AG08395 (cell line): ENCODE results near the gene OR2V2.
"Not testable (repeated sequence)": the region's sequence is repeated elsewhere in the genome, so short reads cannot be mapped to it uniquely, and the experiment has no call there.

ENCODE experiments used
- DNase-seq: peaks from one replicate; pipeline ENCODE4 v3.0.0; 2012; ENCODE audit warnings: mixed read lengths, low spot score

OR2V2 gene

DNA sequence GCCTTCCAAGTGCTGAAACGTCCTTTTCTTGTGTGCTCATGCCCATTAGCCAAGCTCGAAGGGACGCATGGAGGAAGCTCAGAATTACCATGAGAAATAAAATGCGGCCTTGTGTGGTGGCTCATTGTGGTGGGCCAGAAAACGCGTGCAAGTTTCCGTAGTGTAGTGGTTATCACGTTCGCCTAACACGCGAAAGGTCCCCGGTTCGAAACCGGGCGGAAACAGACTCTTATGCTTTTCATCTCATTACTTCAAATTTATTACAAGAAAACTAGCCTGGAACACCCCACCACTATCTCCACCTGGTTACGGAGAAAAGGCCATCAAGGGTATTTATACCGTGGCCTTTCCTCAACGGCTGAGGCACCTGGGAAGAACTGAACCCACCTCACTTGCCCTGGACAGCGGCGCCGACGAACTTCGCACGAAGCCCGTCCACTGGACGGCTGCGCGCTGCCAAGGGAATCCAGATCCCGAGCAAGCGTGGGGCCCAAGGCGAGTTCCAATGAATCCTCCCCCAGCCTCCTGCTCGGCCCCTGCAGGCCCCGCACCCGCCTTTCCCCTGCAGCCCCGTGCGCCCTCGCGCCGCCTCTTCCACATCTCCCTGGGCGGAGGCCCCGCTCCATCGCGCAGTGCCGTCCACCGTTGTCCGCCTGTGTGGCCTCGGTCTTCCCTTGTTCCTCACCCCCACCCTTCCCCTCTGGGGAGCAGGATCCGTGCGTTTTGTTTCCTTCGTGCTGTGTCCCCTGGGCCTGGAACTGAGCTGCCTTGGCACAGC, 22.3 kb downstream of the OR2V2 start:
- peak; percentile 21 for DNase-seq

DNA sequence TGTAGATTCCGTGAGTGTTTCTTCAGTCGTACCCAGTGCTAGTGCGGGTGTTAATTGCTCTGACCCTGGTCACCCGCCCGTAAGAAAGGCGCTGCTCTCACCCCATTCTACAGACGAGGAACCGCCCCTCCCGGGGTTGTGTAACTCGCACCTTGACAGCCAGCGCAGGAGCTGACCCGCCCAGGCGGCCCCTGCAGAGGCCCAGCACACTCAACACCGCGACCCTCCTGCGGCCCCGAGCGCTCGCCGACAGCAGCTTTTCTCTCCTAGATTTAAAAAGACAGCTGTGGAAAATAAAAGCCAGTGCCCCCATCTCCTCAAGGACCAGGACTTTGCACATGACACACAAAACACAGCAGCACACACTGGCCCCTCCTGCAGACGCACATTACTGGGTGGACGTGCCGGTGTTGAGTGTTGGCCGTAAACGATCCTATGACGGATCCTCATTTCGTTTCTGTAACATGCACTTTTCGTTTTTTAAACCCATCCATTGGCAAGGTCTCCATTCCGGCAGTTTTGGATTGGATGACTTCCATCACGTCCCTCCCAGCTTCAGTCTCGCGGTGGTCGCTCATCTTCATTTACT, 22.9 kb downstream of the OR2V2 start:
- DNase-seq = no peak

DNA sequence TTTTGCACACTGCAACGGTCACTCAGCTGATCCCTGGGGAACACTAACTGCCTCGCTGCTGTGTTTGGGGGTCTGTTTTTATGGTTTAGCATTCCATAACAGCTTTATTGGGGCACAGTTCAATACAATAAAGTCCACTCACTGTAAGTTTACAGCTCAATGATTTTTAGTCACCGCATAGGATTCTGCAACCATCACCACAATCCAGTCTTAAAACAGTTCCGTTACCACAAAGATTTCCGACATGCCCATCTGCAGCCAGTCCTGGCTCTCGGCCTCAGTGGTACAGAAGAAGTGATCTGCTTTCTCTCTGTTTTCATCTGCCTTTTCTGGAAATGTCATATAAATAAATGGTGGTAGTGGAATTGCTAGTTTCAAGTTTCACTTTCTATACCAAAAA, 23.6 kb downstream of the OR2V2 start:
- DNase-seq = peak; percentile 33

DNA sequence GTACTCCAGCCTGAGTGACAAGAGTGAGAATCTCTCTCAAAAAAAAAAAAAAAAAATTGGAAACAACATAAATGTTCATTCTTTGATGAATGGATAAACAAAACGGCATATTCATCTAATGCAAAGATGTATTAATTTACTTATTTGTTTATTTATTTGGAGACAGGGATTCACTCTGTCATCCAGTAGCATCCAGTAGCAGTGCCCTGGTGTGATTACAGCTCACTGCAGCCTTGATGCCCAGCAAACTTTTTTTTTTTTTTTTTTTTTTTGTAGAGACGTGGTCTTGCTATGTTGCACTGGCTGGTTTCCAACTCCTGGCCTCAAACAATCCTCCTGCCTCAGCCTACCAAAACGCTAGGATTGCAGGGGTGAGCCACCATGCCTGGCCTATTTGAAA, 24.4 kb downstream of the OR2V2 start:
- no peak for DNase-seq

DNA sequence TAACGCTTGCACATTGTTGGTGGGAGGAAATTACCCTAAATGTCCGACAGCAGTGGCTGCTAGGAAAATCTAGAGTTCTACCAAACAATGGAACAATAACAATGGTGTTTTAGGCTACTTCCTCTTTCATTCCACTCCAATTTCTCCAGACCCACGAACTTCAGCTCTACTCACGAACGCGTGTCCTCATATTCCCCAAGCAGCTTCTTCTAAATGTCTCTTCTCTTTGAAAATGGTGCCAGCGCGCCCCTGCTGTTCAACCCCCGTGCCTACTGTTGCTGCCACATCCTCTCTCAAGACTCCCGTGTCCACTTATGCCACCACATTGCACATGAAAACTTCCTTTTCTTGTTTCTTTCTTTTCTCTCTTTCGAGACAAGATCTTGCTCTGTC, 25.6 kb downstream of the OR2V2 start:
- DNase-seq = no peak

DNA sequence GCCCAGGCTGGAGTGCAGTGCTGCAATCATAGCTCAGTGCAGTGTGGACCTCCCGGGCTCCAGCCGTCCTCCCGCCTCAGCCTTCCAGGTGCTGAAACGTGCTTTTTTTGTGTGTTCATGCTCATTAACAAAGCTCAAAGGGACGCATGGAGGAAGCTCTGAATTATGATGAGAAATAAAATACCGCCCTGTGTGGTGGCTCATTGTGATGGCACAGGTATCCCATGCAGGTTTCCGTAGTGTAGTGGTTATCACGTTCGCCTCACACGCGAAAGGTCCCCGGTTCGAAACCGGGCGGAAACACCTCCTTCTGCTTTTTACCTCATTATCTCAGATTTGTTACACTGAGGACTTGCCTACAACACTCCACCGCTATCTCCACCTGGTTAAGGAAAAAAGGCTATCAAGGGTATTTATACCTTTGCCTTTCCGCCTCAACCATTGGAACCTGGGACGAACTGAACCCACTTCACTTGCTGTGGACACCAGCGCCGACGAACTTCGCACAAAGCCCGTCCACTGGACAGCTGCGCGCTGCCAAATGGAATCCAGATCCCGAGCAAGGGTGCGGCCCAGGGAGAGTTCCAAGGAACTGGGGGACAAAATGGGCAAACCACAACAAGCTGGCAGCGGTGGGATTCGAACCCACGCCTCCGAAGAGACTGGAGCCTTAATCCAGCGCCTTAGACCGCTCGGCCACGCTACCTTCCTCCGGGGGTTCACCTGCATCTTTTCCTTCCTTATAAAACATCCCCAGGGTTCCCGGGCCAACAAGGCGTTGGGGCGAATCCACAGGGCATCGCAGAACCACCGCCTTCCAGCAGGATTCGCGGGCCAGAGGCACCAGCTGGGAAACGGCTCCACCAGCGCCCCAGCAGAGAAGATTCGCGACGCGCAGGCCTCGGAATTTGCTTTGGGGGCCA, 26.3 kb downstream of the OR2V2 start:
- DNase-seq = no peak

DNA sequence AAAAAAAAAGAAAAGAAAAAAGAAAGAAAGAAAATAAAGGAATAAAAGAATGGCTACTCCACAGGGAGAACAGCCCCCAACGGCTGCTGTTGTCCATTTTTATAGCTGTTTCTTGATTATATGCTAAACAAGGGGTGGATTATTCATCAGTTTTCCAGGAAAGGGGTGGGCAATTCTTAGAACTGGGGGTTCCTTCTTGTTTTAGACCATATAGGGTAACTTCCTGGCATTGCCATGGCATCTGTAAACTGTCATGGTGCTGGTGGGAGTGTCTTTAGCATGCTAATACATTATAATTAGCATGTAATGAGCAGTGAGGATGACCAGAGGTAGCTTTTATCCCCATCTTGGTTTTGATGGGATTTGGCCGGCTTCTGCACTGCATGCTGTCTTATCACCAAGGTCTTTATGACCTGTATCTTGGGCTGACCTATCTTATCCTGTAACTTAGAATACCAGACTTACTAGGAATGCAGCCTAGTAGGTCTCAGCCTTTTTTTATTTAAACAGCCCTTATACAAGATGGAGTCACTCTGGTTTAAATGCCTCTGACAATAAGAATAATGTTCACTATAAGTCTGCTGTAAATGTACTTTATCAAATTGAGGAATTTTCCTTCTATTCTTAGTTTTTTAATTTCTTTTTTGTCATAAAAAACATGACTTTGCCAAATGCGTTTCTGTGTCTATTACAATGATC, 29.0 kb downstream of the OR2V2 start:
- DNase-seq = no peak

DNA sequence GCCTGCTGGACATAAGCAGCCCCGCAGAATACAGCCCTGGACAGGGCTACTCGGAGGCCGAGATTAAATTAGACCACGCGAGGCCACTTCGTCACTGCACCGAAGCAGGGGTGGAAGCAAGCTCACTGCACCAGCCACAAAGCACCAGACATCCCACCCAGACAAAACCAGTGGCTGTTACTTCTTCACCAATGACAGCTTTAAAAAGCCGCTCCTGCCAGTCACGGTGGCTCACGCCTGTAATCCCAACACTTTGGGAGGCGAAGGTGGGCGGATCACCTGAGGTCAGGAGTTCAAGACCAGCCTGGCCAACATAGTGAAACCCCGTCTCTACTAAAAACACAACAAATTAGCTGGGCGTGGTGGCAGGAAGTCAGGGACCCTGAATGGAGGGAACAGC, 30.2 kb downstream of the OR2V2 start:
- DNase-seq = not testable (repeated sequence)

DNA sequence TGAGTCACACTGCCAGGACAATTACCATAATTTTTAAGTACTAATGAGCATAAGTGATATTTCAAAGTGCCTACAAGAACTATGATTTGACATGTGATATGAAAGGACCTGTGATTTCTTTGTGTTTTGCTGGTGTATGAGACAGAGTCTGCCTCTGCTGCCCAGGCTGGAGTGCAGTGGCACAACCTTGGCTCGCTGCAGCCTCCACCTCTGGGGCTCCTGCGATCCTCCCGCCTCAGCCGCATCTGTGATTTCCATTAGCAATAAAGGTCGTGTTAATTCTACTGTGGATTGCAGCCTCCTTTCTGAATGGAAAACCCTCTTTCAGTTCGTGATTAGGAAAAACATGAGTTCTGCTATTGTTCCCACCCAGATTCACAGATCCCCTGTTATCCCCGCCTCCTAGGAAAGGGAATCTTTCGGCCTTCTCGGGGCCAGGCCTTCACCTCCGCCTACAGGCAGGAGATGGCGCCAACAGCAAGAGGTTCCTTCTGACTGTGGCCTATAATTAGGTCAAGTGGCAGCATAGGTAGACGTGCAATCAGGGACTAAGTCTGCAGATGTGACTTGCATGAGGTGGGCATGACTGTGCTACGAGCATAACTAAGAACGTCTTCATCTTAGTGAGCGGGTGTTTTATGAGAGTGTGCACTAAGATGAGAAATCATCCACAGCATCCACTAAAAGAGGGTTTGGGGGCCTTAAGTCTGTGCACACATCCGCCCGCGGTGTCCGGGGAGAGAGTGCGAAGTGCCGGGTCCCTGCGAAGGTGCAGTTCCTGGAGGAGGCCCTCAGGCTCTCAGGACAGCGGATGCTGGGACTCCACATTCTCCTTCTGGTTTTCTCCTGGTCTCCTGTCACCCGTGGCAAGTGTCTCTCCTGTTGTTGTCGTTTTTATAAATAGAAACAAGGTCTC, 34.5 kb downstream of the OR2V2 start:
- DNase-seq = peak; percentile 70

DNA sequence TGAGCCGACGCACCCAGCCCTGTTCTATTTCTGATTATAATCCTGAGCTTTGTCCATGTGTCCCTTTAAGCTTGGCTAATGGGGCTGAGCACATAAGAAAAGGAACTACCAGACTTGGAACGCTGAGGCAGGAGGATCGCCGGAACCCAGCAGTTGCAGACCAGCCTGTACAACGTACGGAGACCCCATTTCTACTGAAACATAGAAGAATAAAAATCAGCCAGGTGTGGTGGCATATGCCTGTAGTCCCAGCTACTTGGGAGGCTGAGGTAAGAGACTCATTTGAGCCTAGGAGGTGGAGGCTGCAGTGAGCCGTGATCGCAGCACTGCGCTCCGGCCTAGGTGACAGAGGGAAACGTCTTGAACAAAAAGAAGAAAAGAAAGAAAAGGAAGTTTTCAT, 35.3 kb downstream of the OR2V2 start:
- no peak for DNase-seq

DNA sequence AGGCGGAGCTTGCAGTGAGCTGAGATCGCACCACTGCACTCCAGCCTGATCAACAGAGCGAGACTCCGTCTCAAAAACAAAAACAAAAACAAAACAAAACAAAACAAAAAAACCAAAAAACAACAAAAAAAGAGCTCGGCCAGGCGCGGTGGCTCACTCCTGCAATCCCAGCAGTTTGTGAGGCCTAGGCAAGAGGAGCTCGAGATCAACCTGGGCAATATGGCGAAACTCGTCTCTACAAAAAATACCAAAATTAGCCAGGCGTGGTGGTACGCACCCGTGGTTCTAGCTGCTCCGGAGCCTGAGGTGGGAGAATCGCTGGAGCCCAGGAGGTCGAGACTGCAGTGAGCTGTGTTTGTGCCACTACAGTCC, 37.4 kb downstream of the OR2V2 start:
- no peak for DNase-seq

DNA sequence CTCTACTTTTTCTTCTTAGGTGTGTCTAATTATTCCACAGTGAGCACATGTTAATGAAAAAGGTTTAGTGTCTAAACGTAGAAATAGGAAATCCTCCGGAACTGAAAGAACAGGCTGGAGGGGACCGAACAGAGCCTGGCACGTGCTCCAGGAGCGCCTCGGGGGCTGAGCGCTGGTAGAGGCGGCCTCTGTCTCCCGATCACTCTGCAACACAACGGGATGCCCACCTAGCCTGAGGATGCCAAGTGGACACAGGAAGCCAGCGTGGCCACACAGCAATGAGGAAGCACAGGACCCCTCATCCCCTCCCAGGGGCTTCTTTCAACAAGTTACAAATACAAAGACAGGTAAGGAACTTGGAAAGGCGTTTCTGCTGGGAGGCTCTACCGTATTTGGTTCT, 38.2 kb downstream of the OR2V2 start:
- DNase-seq = no peak

DNA sequence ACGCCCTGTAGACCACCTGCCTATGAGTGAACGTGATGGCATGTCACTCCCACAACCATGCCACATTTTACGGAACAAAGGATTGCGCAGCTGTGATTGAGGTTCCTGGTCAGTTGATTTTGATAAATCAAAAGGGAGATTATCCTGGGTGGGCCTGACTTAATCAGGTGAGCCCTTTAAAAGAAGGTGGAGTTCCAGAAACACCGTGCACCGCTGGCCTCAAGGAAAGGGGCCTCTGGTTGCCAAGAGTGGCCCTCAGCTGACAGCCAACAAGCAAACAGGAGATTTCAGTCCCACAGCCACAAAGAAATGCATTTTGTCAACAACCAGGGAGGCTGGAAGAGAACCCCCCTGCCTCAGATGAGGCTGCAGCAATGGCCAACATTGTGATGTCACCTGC, 38.6 kb downstream of the OR2V2 start:
- DNase-seq = no peak

DNA sequence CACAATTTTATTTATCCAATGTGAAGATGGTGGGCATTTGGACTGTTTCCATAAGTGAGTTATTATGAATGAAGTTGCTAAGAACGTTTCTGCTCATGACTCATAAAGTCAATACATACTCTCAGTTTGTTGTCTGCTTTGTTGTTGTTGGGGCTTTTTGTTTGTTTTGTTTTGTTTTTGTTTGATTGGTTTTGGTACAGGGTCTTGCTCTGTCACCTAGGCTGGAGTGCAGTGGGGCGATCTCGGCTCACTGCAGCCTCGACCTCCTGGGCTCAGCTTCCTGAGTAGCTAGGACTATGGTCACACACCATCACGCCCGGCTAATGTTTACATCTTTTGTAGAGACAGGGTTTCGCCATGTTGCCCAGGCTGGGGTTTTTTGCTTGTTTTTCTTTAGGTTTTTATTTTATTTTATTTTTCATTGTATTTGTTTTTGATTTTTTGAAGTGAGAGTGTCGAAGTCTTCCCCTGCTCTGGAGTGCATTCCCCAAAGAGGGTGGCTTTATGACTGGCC, 39.7 kb downstream of the OR2V2 start:
- DNase-seq = no peak

DNA sequence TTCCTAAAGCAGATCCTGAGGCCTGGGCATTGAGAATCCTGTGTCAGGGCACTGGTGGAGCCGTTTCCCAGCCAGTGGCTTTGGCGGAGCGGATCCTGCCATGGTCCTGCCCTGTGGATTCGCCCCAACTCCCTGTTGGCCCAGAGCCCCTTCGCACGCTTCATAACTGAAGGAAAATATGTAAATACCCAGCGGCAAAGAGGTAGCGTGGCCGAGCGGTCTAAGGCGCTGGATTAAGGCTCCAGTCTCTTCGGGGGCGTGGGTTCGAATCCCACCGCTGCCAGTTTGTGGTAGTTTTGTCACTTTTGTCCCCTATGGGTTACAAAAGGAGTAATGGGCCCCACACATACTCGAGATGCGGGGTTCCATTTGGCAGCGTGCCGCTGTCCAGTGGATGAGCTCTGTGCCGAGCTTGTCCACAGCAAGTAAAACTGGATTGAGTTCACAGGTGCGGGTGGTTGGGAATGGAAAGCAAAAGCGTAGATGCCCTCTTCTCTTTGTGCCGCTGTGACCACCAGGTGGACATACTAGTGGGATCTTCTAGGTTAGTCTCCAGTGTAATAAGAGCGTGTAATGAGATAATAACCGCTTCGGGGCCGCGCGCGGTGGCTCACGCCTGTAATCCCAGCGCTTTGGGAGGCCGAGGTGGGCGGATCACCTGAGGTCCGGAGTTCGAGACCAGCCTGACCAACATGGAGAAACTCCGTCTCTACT, 40.3 kb downstream of the OR2V2 start:
- peak; percentile 63 for DNase-seq

DNA sequence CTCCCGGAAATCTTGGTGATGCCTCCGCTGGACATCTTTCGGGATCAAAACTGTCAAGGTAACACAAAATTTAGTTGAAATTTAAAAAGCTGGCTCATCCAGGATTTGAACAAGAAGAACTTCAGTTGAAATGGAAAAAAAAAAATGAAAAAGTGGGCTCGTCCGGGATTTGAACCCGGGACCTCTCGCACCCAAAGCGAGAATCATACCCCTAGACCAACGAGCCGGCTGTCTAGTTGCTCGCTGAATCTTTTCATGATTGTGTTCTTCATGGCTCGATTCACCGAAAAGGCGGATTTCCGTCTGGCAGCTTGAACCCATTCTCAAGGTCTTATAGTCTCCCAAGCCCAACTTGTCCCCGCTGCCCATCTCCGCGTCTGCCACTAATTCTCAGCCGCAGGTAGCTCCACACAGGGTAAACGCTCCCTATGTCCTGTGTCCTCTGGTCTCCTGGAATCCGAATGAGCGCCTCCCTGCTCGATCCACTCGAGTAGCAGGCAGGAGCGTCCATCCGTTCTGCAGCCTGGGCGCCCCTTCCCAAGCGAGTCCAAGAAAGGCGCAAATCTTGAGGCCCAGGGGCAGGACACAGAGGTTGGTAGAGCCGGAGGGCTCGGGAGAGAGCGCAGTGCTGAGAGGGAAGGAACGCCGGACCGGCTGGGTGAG, 41.4 kb downstream of the OR2V2 start:
- no peak for DNase-seq

DNA sequence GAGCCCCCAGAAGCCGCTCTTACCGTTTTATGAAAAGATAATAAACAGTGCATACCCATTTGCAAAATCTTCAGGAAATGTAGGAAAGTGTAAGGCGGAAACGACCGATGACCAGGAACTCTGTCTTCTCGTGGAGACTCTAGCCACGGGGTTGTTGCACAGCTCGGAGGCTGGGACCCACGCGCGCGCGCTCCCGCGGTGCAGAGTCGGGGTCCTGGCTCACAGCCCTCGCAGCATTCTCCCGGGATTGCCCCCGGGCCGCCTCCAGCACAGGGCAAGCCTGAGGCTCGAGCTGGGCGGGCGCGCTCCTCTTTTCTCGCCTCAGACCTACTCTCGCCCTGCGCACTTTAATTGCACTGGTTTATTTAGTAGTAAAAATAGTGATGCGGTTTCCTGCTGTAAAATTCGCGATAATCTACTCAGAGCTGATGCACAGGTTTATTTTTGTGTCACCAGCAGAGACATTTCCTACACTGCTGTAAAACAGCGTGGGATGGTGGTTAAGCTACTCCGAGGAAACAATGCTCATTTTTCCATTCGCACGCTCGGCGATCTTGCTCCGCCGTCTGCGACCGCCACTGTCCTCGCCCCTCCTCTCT, 42.1 kb downstream of the OR2V2 start:
- DNase-seq = no peak

DNA sequence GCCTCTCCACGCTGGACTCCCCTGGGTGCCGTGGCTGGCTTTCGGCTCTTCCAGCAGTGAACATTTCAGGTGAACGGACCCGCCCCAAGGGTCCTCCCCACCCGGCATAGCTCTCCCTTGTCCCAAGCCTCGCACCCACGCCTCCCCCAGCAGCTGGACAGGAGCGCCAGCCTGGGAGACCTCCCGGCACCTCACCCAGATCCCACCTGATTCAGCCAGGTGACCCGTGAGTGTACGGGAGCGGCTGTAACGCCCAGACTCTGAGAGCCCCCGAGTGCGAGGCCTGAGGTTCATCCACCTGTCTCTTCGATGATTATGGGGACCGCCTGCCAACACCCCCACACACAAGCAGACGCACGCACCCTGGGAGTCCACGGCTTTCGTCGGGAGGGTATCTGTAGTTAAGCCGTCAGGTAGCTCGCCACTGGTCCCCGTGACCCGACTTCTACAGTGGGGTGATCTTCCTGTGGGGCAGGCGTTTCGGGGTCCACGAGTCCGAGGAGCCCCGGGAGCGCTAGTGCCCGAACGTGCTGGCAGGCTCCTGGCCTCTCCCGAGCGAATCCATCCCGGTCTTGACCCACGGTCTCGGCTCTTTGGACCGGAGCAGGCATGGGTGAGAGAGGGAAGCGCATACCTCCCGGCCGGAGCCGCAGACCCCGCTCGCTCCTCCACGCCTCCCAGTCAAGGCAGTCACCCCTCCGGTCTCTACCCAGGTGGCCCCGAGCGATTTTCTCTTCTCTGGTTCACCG, 42.8 kb downstream of the OR2V2 start:
- no peak for DNase-seq
